Adrenal gland (tissue), 12 donors: ENCODE results near the gene NCKAP5L. TPM values are rescaled to one million over a fixed set of nuclear protein-coding genes. Genes with fewer than 3 reads are reported as not detected.
"Not testable (repeated sequence)": the region's sequence is repeated elsewhere in the genome, so short reads cannot be mapped to it uniquely, and the experiment has no call there.

ENCODE experiments used
- DNase-seq, 7 donors: peaks; one replicate each; pipeline ENCODE4 v3.0.0-alpha.2; 2019 to 2020
- H3K27ac ChIP-seq, 5 donors: fragments of 200-600 bp; sonication (generic) in 4 of 5; 1 replicate in 3 of 5; 2 replicates in 2 of 5; pipeline versions ENCODE4 v1.5.1 to v1.8.0; 2016 to 2020; ENCODE audit warnings: mild to moderate bottlenecking in 1 of 5
- H3K27me3 ChIP-seq: fragments of 200-600 bp; 2 replicates; pipeline ENCODE4 v1.8.0; 2021
- H3K36me3 ChIP-seq, 2 donors: fragments of 200-600 bp; replicated peaks in 1 of 2; 1 replicate in 1 of 2; 2 replicates in 1 of 2; pipeline versions ENCODE4 v1.5.1 to v1.8.0; 2018 to 2022
- H3K4me1 ChIP-seq, 2 donors: fragments of 200-600 bp; replicated peaks in 1 of 2; 1 replicate in 1 of 2; 2 replicates in 1 of 2; pipeline versions ENCODE4 v1.5.1 to v1.8.0; 2018 to 2021
- H3K4me3 ChIP-seq, 4 donors: fragments of 200-600 bp; sonication (generic) in 3 of 4; one replicate each; pipeline ENCODE4 v1.5.1; 2016 to 2018
- H3K9me3 ChIP-seq, 3 donors: fragments of 200-600 bp; sonication (generic) in 1 of 3; replicated peaks in 1 of 3; 1 replicate in 2 of 3; 2 replicates in 1 of 3; pipeline versions ENCODE4 v1.5.1 to v1.8.0; 2016 to 2021
- POLR2A ChIP-seq, 2 donors: fragments of 450-650 bp; IDR thresholded peaks; one replicate each; pipeline ENCODE4 v1.6.1; 2017; ENCODE audit warnings: antibody characterized with exemption in 2 of 2, mild to moderate bottlenecking in 2 of 2, moderate library complexity in 1 of 2
- WGBS, 4 donors: extraction: QIAGEN DNeasy Blood & Tissue Kit in 2 of 4; methylation state at CpG; one replicate each; pipeline versions ENCODE4 v1.1.5 to v1.1.7; 2013 to 2017; 5-methylcytosine and 5-hydroxymethylcytosine counted together
- intact Hi-C, 2 donors: fragments of 100-400 bp; cut with DNase I; formaldehyde crosslinking; loops; one replicate each; pipeline versions ENCODE4 v1.14.1 to v1.15.0; 2022 to 2023
- polyA plus RNA-seq, 3 donors: library from polyadenylated mRNA; stranded (reverse); fragments of 200-250 nt in 2 of 3; fragments of 350-450 nt in 1 of 3; fragmentation: Illumina TruSeq in 1 of 3; extraction: RNeasy Lipid Tissue Mini Kit (QIAGEN cat#74804) in 1 of 3; gene quantifications; one replicate each; pipeline ENCODE4 v1.2.3, GENCODE V29; 2013 to 2014
- total RNA-seq, 9 donors: library from RNA; depleted of rRNA in 4 of 9; stranded (reverse); fragments of >200 nt in 4 of 9; fragments of 120-200 nt in 1 of 9; fragmentation: NEBNext Ultra II Directional in 1 of 9; extraction: Animal tissue kit (Norgen Biotek cat#: 25700) in 1 of 9; gene quantifications; one replicate each; pipeline versions ENCODE4 v1.1.0 to v1.2.4, GENCODE V29; 2013 to 2023
- TF ChIP-seq, protein P1 (sequence below), 6 experiments: fragments of 450-650 bp in 4 of 6; fragments of 200-600 bp in 2 of 6; sonication (generic) in 1 of 6; IDR thresholded peaks; 1 replicate in 5 of 6; 2 replicates in 1 of 6; pipeline versions ENCODE4 v1.5.1 to v1.8.0; 2016 to 2021; ENCODE audit warnings: antibody characterized with exemption in 6 of 6, mild to moderate bottlenecking in 2 of 6, moderate library complexity in 1 of 6
- donor health status: healthy with polysubstance abuse.
- donor health status: Bipolar disorder and iron deficiency.
- donor health status: DM: yes; HTN: yes; CAD: no.
- donor health status: DM: no; HTN: no; CAD: no.
- donor health status: DM: no; HTN: no; CAD: no.
- donor health status: DM: yes; HTN: yes; CAD: no.

Gene NCKAP5L
- total and polyA plus RNA-seq, 12 donors, result 5.5 to 143 (median 38.4) TPM

DNA sequence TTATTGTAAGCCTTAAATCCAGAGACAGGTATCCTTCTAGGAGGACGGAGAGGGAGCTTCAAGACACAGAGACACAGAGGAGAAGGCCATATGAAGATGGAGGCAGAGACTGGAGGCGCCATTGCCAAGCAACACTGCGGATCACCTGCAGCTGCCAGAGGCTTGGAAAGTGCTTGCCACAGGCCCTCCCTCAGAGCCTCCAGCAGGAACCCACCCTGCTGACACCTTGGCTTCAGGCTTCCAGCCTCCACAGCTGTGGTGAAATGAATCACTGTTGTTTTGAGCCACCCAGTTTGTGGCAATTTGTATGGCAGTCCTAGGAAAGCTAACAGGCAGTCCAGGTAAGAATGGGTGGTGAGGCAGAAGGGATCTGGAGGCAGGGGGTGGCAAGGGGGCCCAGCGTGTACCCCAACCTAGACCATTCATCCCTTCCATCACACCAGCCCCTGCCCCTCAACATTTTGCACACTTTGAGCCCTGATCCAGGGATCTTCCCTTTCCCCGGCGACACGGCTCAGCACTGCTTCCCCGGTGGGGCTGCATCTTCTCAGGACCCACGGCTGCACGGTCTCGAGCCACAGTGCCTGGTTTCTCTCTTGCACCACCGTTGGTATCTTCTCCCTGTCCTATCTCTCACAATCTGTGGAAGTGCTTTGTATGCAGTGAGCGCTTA lies 37.0 kb upstream of the NCKAP5L start:
- no peaks in the 10 kb centered on the region for H3K27me3 ChIP-seq
- no peaks in the 10 kb centered on the region for H3K36me3 ChIP-seq
- no peak overlapping the region for H3K27ac ChIP-seq
- no peaks in the 10 kb centered on the region for H3K9me3 ChIP-seq
- H3K4me3 ChIP-seq, result no peak overlapping the region
- no peak for TF ChIP-seq POLR2A (IDR thresholded peaks at IDR 0.05)
- TF ChIP-seq, protein P1, sequence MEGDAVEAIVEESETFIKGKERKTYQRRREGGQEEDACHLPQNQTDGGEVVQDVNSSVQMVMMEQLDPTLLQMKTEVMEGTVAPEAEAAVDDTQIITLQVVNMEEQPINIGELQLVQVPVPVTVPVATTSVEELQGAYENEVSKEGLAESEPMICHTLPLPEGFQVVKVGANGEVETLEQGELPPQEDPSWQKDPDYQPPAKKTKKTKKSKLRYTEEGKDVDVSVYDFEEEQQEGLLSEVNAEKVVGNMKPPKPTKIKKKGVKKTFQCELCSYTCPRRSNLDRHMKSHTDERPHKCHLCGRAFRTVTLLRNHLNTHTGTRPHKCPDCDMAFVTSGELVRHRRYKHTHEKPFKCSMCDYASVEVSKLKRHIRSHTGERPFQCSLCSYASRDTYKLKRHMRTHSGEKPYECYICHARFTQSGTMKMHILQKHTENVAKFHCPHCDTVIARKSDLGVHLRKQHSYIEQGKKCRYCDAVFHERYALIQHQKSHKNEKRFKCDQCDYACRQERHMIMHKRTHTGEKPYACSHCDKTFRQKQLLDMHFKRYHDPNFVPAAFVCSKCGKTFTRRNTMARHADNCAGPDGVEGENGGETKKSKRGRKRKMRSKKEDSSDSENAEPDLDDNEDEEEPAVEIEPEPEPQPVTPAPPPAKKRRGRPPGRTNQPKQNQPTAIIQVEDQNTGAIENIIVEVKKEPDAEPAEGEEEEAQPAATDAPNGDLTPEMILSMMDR (IDR thresholded peaks at IDR 0.05), result no peak
- intact Hi-C loops, result loop anchor here (5.0 to 10.0 kb wide), 4 partner anchors 100 to 192 kb away; partner anchors contain the start of genes ASIC1 (in 2 of the 2) and AQP5 (in 1 of the 2)
- H3K4me1 ChIP-seq, result peaks cover 0 to 21% of the 10 kb centered on the region in 2 donors
- peak in 1 of 7 donors; percentile 43 for DNase-seq
- WGBS, 4 donors, result 66 to 88% (median 77%) methylated on average over 12 to 13 of the region's 13 CpGs

DNA sequence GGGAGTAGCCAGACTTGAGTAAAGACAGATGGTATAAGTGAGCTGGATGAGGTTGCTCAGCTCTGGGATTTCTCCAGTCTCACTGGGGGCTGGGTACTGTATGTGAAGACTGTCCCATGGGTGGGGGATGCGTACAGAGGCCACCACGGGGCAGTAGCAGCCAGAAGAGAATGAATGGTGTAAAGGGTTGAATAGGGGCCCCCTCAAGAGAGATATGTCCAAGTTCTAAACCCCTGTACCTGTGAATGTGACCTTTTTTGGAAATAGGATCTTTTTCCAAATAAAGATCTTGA lies 36.5 kb upstream of the NCKAP5L start:
- Histone ChIP-seq H3K27me3 (no peaks in the 10 kb centered on the region), H3K4me1 (peaks cover 0 to 21% of the 10 kb centered on the region in 2 donors), H3K9me3 (no peaks in the 10 kb centered on the region), H3K4me3 (no peak overlapping the region), H3K36me3 (no peaks in the 10 kb centered on the region), H3K27ac (no peak overlapping the region)
- DNase-seq, result peak in 1 of 7 donors; percentile 45
- TF ChIP-seq, protein P1 (IDR thresholded peaks at IDR 0.05), result no peak
- no peak for TF ChIP-seq POLR2A (IDR thresholded peaks at IDR 0.05)
- intact Hi-C loops, result loop anchor here (5.0 to 10.0 kb wide), 4 partner anchors 100 to 193 kb away; partner anchors contain the start of genes ASIC1 (in 2 of the 2) and AQP5 (in 1 of the 2)
- 46 to 71% (median 50%) methylated on average over 2 of the region's 2 CpGs for WGBS, 4 donors

DNA sequence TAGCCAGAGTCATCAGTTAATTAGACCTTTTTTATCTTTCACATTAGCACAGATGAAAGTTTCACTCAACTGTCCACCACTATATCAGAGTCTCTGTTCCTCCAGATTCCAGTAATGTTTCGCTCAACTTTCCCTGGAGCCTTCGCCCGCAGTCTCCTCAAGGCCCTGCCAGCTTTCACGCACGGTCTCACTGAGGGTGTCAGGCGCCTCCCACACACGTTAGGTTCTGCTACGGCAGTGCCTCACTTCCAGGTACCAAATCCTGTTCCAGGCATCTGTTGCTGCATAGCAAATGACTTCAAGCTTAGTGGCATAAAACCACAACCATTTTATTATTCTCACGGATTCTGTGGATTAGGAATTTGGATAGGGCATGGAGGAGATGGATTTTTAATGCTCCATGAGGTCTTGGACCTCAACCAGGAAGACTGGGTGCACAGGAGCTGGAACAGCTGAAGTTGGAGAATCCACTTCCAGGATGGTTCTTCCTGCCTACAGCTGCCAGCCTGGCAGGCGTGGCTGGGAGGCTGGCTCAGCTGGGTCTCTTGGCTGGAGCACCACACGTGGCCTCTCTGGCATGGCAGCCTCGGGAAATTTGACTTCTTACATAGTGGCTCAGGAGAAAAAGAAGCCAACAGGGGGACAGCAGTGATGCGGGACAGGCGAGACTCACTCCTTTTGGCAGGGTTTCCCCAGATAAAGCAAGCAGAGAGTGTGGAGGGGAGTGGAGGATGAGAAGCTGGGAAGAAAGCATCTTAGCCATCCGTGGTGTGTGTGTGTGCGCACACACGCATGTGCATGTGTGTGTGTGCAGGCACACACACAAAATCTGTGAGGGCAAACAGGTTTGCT lies 36.0 kb upstream of the NCKAP5L start:
- Histone ChIP-seq H3K27me3 (no peaks in the 10 kb centered on the region), H3K9me3 (no peaks in the 10 kb centered on the region), H3K4me3 (no peak overlapping the region), H3K4me1 (peaks cover 0 to 19% of the 10 kb centered on the region in 2 donors), H3K36me3 (no peaks in the 10 kb centered on the region), H3K27ac (no peak overlapping the region)
- intact Hi-C loops, result loop anchor here in 1 of 2 donors (10.0 kb wide), 2 partner anchors 101 to 191 kb away; partner anchors contain the start of genes AQP5 and ASIC1
- peak in 1 of 7 donors; percentile 49 for DNase-seq
- 69 to 78% (median 76%) methylated on average over 17 of the region's 17 CpGs for whole genome bisulfite sequencing, 4 donors
- TF ChIP-seq, protein P1 (IDR thresholded peaks at IDR 0.05), result no peak
- no peak for TF ChIP-seq POLR2A (IDR thresholded peaks at IDR 0.05)

DNA sequence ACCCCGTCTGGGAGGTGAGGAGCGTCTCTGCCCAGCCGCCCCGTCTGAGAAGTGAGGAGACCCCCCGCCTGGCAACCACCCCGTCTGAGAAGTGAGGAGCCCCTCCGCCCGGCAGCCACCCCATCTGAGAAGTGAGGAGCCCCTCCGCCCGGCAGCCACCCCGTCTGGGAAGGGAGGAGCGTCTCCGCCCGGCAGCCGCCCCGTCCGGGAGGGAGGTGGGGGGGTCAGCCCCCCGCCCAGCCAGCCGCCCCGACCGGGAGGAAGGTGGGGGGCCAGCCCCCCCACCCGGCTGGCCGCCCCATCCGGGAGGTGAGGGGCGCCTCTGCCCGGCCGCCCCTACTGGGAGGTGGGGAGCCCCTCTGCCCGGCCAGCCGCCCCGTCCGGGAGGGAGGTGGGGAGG lies 32.7 kb upstream of the NCKAP5L start:
- not testable (repeated sequence) for H3K4me1 ChIP-seq, H3K9me3 ChIP-seq, H3K27ac ChIP-seq, H3K4me3 ChIP-seq, H3K36me3 ChIP-seq, DNase-seq, H3K27me3 ChIP-seq
- intact Hi-C loops, result loop anchor here in 1 of 2 donors (10.0 kb wide), 2 partner anchors 104 to 194 kb away; partner anchors contain the start of genes AQP5 and ASIC1
- 81 to 87% methylated on average over 22 to 28 of the region's 31 CpGs; no CpG with 5 or more reads in 2 of the 4 donors for WGBS, 4 donors

DNA sequence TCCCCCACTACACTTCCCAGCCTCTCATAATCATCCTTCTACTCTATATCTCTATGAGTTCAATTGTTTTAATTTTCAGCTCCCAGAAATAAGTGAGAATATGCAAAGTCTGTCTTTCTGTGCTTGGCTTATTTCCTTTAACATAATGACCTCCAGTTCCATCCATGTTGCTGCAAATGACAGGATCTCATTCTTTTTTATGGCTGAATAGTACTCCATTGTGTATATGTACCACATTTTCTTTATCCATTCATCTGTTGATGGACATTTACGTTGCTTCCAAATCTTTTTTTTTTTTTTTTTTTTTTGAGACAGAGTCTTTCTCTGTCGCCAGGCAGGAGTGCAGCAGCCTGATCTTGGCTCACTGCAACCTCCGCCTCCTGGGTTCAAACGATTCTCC lies 27.7 kb upstream of the NCKAP5L start:
- H3K36me3 ChIP-seq, DNase-seq, H3K4me1 ChIP-seq, intact Hi-C loops, H3K27me3 ChIP-seq, H3K9me3 ChIP-seq, H3K27ac ChIP-seq, H3K4me3 ChIP-seq: not testable (repeated sequence)
- WGBS, 4 donors, result 83 to 90% (median 88%) methylated on average over 4 of the region's 4 CpGs
